Fibroblast of lung (primary cell): Measurements from ENCODE around the gene CACNG3.

Experiments
- EZH2 ChIP-seq: IDR thresholded peaks from 2 replicates; pipeline ENCODE4 v1.5.1; 2012; ENCODE audit warnings: low read length, control low read depth, mild to moderate bottlenecking; ENCODE audit errors: missing control alignments
- TF ChIP-seq, protein P1 (sequence below), 2 donors: IDR thresholded peaks in 1 of 2; conservative IDR thresholded peaks in 1 of 2; 1 replicate in 1 of 2; 2 replicates in 1 of 2; pipeline ENCODE4 v1.5.1; 2011 to 2012; ENCODE audit warnings: low read length in 2 of 2, control low read depth in 1 of 2, inconsistent platforms in 1 of 2, low read depth in 1 of 2, mild to moderate bottlenecking in 1 of 2

DNA sequence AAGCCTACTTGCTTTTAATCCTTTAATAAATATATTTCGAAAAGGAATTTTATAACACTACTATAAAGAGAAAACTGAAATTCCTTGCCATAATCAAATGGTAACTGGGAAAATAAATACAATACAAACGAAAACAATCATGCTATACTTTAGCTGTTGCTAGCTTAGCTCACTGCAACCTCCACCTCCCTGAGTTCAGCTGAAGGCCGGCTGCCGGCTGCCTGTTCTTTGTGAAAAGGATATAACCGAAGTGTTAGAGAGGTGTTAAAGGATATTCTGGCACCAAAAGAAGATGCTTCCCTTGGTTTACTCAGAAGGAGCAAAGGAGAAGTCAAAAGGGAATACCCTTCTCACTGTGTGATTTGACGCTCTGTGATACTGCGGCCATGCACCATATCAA lies 108.5 kb downstream of the CACNG3 start:
- TF ChIP-seq, protein P1, sequence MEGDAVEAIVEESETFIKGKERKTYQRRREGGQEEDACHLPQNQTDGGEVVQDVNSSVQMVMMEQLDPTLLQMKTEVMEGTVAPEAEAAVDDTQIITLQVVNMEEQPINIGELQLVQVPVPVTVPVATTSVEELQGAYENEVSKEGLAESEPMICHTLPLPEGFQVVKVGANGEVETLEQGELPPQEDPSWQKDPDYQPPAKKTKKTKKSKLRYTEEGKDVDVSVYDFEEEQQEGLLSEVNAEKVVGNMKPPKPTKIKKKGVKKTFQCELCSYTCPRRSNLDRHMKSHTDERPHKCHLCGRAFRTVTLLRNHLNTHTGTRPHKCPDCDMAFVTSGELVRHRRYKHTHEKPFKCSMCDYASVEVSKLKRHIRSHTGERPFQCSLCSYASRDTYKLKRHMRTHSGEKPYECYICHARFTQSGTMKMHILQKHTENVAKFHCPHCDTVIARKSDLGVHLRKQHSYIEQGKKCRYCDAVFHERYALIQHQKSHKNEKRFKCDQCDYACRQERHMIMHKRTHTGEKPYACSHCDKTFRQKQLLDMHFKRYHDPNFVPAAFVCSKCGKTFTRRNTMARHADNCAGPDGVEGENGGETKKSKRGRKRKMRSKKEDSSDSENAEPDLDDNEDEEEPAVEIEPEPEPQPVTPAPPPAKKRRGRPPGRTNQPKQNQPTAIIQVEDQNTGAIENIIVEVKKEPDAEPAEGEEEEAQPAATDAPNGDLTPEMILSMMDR (conservative IDR thresholded peaks at IDR 0.05 in 1 of 2, IDR thresholded peaks at IDR 0.05 in 1 of 2; ENCODE audit: low read depth in 1 of 2, low read length in 2 of 2), result no peak
- no peak for TF ChIP-seq EZH2
